ENCODE data around the gene UBE2Q2. TPM values are rescaled to one million over a fixed set of nuclear protein-coding genes. Genes with fewer than 3 reads are reported as not detected.

UBE2Q2 gene
- total RNA-seq, 2 experiments from 2014 or later, result 29.3 to 33.5 TPM

DNA sequence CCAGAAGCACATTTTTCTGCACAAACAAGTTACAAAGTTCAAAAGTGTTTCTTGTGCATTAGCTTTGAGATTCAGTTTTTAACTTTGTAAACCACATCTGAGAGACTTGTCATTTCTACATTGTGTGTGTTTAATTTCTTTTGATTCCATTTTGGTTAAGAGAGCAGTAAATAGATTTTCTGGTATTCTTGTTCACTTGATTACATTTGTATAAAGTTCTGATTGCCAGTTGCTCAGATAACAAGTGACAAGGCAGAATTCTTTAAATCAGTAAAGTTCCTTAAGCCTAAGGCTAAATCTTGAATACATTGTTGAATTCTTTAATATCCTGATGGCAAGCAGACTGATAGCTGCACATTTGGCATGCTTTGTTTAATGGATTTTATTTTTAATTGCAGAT lies 57.3 kb downstream of the UBE2Q2 start:
- ChIA-PET CTCF (no interaction called here), POLR2A (no interaction called here)
- H3K27ac Mint-ChIP-seq, result peak overlapping the region; percentile 77
- TF ChIP-seq, protein P1, sequence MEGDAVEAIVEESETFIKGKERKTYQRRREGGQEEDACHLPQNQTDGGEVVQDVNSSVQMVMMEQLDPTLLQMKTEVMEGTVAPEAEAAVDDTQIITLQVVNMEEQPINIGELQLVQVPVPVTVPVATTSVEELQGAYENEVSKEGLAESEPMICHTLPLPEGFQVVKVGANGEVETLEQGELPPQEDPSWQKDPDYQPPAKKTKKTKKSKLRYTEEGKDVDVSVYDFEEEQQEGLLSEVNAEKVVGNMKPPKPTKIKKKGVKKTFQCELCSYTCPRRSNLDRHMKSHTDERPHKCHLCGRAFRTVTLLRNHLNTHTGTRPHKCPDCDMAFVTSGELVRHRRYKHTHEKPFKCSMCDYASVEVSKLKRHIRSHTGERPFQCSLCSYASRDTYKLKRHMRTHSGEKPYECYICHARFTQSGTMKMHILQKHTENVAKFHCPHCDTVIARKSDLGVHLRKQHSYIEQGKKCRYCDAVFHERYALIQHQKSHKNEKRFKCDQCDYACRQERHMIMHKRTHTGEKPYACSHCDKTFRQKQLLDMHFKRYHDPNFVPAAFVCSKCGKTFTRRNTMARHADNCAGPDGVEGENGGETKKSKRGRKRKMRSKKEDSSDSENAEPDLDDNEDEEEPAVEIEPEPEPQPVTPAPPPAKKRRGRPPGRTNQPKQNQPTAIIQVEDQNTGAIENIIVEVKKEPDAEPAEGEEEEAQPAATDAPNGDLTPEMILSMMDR (IDR thresholded peaks at IDR 0.05), result no peak
- Histone ChIP-seq H3K4me3 (ENCODE audit: low read length) (no peak overlapping the region), H3K27ac (ENCODE audit: low read depth in 1 of 2, low read length in 2 of 2) (no peak overlapping the region), H3K27me3 (ENCODE audit: control insufficient read depth in 1 of 2, insufficient read depth in 2 of 2, low read length in 2 of 2) (no peaks in the 10 kb centered on the region), H3K9me3 (ENCODE audit: control insufficient read depth in 1 of 2, insufficient read depth in 1 of 2, low read length in 2 of 2) (no peaks in the 10 kb centered on the region), H3K4me1 (ENCODE audit: insufficient read depth, low read length) (peaks cover 24% of the 10 kb centered on the region), H3K36me3 (ENCODE audit: insufficient read depth, low read length) (peaks cover 7% of the 10 kb centered on the region)
- peaks cover 37% of the 10 kb centered on the region for H3K36me3 Mint-ChIP-seq (ENCODE audit: low read depth)
- peak overlapping the region; percentile 79 for H3K4me3 Mint-ChIP-seq
- DNase-seq (no peak), ATAC-seq (ENCODE audit: poor library complexity) (no peak)
- H3K4me1 Mint-ChIP-seq (ENCODE audit: low read depth), result peaks cover 34% of the 10 kb centered on the region
- no peaks in the 10 kb centered on the region for H3K27me3 Mint-ChIP-seq
- intact Hi-C loops (cut with DNase I, micrococcal nuclease), result loop anchor here (5.0 kb wide), 2 partner anchors 38 to 163 kb away; no protein-coding TSS in a partner anchor
- no peaks in the 10 kb centered on the region for H3K9me3 Mint-ChIP-seq

DNA sequence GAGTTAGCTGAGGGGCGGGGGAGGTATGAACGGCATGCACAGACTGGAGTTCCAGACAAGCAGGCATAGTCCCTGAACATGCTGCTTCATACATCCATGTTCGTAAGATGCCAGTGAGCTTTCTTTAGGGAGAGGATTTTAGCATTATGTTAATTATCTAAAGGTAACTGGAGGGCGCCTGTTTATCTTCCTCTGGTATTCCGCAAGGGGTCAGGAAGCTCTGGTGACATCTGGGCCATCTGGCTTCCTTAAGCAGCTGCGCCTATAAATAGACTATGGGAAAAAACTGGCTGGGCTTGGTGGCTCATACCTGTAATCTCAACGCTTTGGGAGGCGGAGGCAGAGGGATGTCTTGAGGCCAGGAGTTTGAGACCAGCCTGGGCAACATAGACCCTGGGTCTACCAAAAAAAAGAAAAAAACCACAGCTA lies 58.9 kb downstream of the UBE2Q2 start:
- H3K27me3 ChIP-seq (ENCODE audit: control insufficient read depth in 1 of 2, insufficient read depth in 2 of 2, low read length in 2 of 2), result no peaks in the 10 kb centered on the region
- TF ChIP-seq, protein P1 (IDR thresholded peaks at IDR 0.05), result no peak
- H3K27ac ChIP-seq (ENCODE audit: low read depth in 1 of 2, low read length in 2 of 2), result no peak overlapping the region
- H3K9me3 Mint-ChIP-seq, result no peaks in the 10 kb centered on the region
- H3K4me3 ChIP-seq (ENCODE audit: low read length), result no peak overlapping the region
- peak overlapping the region; percentile 78 for H3K4me3 Mint-ChIP-seq
- peaks cover 34% of the 10 kb centered on the region for H3K36me3 Mint-ChIP-seq (ENCODE audit: low read depth)
- POLR2A ChIA-PET, result no interaction called here
- ATAC-seq (ENCODE audit: poor library complexity), result no peak
- H3K36me3 ChIP-seq (ENCODE audit: insufficient read depth, low read length), result peaks cover 5% of the 10 kb centered on the region
- CTCF ChIA-PET, result no interaction called here
- no peaks in the 10 kb centered on the region for H3K9me3 ChIP-seq (ENCODE audit: control insufficient read depth in 1 of 2, insufficient read depth in 1 of 2, low read length in 2 of 2)
- intact Hi-C loops (cut with DNase I, micrococcal nuclease), result loop anchor here (2.0 to 5.0 kb wide), 3 partner anchors 40 to 165 kb away; no protein-coding TSS in a partner anchor
- H3K4me1 ChIP-seq (ENCODE audit: insufficient read depth, low read length), result peaks cover 24% of the 10 kb centered on the region
- no peaks in the 10 kb centered on the region for H3K27me3 Mint-ChIP-seq
- no peak for DNase-seq
- H3K27ac Mint-ChIP-seq, result peak overlapping the region; percentile 77
- peaks cover 41% of the 10 kb centered on the region for H3K4me1 Mint-ChIP-seq (ENCODE audit: low read depth)

DNA sequence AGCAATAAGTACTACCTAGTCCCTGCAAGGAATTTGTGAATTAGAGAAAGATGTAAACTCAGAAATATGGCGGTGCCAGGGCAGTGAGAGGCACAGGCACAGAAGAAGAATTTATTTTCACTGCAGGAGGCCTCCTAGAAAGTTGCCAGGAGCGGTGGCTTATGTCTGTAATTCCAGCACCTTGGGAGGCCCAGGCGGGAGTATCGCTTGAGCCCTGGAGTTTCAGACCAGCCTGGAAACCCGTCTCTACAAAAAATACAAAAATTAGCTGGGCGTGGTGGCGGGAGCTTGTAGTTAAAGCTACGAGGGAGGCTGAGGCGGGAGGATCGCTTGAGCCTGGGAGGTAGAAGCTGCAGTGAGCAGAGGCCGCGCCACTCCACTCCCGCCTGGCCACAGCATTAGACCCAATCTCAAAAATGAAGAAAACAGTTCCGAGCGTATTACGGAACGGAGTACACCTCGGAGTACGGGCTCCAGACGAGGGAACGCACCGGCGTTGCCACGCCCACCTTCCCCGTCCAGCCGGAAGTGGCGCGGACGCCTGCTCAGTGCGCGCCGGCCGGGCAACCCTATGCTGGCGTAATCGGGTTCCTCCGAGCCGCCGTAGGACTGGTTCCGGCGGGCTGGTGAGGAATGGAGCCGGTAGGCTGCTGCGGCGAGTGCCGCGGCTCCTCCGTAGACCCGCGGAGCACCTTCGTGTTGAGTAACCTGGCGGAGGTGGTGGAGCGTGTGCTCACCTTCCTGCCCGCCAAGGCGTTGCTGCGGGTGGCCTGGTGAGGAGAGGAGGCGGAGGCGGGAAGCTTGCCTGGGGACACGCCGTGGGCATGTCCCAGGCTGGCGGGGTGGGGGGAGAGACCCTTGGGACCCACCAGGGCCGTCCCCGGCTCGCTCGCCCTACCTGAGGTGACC lies 60.3 kb downstream of the UBE2Q2 start, which contains the start of gene FBXO22:
TSS of gene FBXO22 (plus strand) at position 548 of the 909 bp plus-strand sequence. CDS start at position 634, 86 bp downstream.
- Histone ChIP-seq H3K4me1 (ENCODE audit: insufficient read depth, low read length) (peaks cover 24% of the 10 kb centered on the region), H3K27ac (ENCODE audit: low read depth in 1 of 2, low read length in 2 of 2) (peak within 1 kb of the TSS; percentile 76 to 83), H3K9me3 (ENCODE audit: control insufficient read depth in 1 of 2, insufficient read depth in 1 of 2, low read length in 2 of 2) (no peaks in the 10 kb centered on the region), H3K27me3 (ENCODE audit: control insufficient read depth in 1 of 2, insufficient read depth in 2 of 2, low read length in 2 of 2) (no peaks in the 10 kb centered on the region), H3K4me3 (ENCODE audit: low read length) (peak within 1 kb of the TSS; percentile 86), H3K36me3 (ENCODE audit: insufficient read depth, low read length) (peaks cover 1% of the 10 kb centered on the region)
- no peaks in the 10 kb centered on the region for H3K27me3 Mint-ChIP-seq
- peak; percentile 87 for ATAC-seq (ENCODE audit: poor library complexity)
- H3K27ac Mint-ChIP-seq, result peak within 1 kb of the TSS; percentile 77
- POLR2A ChIA-PET, result interaction anchor here (0.6 to 2.3 kb wide), 5 partner anchors 10 to 535 kb away, joined by 3 to 26 read pairs (median 3); partner anchors contain the start of genes IMP3, MAN2C1 and UBE2Q2
- TF ChIP-seq, protein P1 (IDR thresholded peaks at IDR 0.05), result no peak
- peaks cover 41% of the 10 kb centered on the region for H3K4me1 Mint-ChIP-seq (ENCODE audit: low read depth)
- DNase-seq, result peak; percentile 80 to 94 (median 86)
- H3K36me3 Mint-ChIP-seq (ENCODE audit: low read depth), result peaks cover 27% of the 10 kb centered on the region
- peak within 1 kb of the TSS; percentile 98 for H3K4me3 Mint-ChIP-seq
- H3K9me3 Mint-ChIP-seq, result no peaks in the 10 kb centered on the region
- CTCF ChIA-PET, result interaction anchor here (1.2 kb wide), 1 partner anchor 10 kb away, joined by 3 read pairs; no protein-coding TSS in a partner anchor
- intact Hi-C loops (cut with DNase I, micrococcal nuclease), result loop anchor here (2.0 to 5.0 kb wide), 3 partner anchors 41 to 166 kb away; no protein-coding TSS in a partner anchor
